Measurements from ENCODE around the gene AXDND1.

AXDND1 gene

GRCh38 chr1:179587336-179587735 lies 221.6 kb downstream of the AXDND1 start:
- no peak for DNase-seq

DNA sequence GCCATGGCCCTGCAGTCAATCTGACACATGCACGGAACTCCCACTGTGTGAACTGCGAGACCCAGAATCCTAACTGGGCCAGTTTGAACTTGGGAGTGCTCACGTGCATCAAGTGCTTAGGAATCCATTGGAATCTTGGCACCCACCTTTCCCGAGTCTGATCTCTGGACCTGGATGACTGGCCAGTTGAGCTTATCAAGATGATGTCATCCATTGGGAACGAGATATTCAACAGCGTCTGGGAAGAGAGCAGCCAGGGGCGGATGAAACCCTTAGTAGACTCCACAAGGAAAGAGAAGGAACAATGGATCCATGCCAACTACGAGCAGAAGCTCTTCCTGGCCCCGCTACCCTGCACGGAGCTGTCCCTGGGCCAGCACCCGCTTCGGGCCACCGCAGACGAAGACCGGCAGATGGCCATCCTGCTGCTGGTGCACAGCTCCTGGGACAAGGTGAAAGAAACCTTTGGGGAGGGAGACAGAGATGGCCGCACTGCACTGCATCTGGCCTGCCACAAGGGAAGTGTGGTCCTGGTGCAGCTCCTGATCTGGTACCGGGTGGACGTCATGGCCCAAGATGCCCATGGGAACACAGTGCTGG lies 222.8 kb downstream of the AXDND1 start:
- no peak for DNase-seq

DNA sequence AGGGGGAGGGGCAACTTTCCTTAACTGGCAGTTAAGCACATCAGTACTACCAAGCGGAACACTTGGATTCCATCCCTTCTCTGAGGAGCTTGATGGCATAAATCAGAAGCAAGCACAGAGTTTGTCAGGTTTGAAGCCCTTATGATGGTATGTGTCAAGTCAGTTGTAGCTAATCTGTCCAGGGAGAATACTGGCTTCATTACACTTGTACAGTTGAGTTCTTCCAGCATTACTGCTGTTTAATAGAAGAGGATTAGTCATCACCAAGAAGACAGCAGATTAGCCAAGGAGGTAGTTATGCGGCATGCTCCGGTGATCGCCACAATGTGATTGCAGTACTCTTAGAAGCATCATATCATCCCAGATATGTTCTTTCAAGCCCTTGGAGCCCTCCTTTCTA lies 223.7 kb downstream of the AXDND1 start:
- DNase-seq: no peak

GRCh38 chr1:179590671-179591070 lies 224.9 kb downstream of the AXDND1 start:
- DNase-seq: no peak

DNA sequence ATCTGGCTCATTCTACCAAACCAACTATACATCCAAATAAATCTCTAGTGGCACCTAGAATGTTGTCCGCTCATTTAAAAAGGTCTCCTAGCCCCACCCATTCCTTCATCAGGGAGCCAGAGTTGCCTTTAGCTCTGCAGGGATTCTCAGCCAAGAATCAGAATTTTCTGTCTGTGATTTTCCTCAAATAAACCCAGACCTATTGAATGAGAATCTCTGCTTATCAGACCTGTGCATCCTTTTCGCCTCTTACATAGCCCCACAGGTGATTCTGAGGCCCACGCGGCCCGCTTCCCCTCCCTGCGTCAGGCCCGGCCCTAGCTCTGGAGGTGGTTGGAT lies 225.5 kb downstream of the AXDND1 start:
- no peak for DNase-seq

GRCh38 chr1:179591592-179592580 lies 226.1 kb downstream of the AXDND1 start, which contains the start of gene TDRD5:
Gene TDRD5, plus strand, starts transcription at chr1:179591832. Its CDS starts 784 bp downstream, at chr1:179592616.
- DNase-seq: no peak

- DNase-seq: no peak
Measured at GRCh38 chr1:179598631-179599030, 232.9 kb downstream of the AXDND1 start.

DNA sequence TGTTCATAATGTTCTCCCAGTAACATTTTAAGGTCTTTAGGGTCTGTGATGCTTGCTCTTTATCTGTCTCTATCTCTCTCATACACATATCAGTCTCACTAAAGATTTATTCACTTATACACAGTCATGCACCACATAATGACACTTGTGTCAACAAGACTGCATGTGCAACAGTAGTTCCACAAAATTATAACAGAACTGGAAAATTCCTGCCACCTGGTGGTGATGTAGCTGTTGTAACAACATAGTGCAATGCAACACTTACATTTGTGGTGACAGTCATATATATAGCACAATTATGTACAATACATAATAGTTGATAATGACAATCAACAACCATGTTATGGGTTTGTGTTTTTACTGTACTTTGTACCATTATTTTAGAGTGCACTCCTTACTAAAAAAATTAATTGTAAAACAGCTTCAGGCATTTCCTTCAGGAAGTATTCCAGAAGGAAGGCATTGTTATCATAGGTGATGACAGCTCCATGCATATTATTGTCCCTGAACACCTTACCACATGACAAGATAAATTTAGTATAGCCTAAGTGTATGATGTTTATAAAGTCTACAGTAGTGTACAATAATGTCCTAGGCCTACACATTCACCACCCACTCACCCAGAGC lies 234.0 kb downstream of the AXDND1 start:
- DNase-seq: no peak

DNA sequence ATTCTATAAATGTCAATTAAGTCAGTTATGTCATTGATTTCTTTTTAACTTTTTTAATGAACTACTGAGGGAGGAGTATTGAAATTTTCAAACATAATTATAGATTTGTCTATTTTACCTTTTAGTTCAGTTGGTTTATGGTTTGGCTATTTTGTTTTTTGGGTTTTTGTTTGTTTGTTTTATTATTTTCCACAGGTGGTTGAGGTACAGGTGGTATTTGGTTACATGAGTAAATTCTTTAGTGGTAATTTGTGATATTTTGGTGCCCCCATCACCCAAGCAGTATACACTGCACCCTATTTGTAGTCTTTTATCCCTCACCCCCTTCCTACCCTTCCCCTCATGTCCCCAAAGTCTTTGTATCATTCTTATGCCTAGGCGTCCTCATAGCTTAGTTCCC lies 235.3 kb downstream of the AXDND1 start:
- DNase-seq: no peak
